Measurements from ENCODE around the gene GRID1.
"Not testable (repeated sequence)": the region's sequence is repeated elsewhere in the genome, so short reads cannot be mapped to it uniquely, and the experiment has no call there.

GRID1 gene

GRCh38 chr10:86092311-86092710, 274.3 kb downstream of the GRID1 start:
- not testable (repeated sequence) for DNase-seq

GRCh38 chr10:86091216-86091615, 275.4 kb downstream of the GRID1 start:
- no peak for DNase-seq

GRCh38 chr10:86090807-86091206, 275.8 kb downstream of the GRID1 start:
- no peak for DNase-seq

GRCh38 chr10:86087716-86088115, 278.9 kb downstream of the GRID1 start:
- DNase-seq = no peak

DNA sequence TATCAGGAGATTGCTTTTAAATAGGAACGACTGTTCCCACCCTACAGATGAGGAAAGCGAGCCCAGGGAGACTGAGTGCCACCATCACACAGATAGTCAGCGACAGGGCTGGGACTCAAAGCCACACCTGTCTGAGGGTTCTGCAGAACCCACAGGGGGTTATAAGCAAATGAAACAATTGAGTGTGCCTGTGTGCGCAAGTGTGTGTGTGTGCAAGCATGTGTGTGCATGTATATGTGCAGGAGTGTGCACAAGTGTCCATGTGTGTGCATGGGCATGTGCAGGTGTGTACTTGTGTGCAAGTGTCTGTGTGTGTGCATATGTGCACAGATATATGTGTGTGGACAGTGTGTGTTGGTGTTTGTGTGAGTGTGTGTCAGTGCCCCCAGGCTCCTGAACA, 280.2 kb downstream of the GRID1 start:
- no peak for DNase-seq

DNA sequence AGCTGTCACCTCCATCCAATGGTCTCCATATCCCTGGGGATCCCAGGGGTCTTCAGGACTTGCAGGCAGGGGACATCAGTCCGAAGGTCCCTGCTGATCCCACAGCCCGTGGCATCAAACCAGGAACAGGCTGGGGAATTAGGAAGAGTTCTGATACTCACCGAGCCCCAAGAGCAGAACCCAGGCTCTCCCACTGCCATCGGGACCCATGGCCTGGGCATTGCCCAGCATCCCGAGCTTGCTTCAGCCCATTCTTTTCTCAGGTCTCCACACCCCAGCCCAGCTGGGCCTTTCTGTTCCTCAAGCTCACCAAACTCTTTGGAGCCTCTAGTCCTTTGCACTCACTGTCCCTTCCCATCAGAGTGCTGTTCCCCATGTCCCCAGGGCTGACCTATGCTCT, 280.9 kb downstream of the GRID1 start:
- DNase-seq = no peak

DNA sequence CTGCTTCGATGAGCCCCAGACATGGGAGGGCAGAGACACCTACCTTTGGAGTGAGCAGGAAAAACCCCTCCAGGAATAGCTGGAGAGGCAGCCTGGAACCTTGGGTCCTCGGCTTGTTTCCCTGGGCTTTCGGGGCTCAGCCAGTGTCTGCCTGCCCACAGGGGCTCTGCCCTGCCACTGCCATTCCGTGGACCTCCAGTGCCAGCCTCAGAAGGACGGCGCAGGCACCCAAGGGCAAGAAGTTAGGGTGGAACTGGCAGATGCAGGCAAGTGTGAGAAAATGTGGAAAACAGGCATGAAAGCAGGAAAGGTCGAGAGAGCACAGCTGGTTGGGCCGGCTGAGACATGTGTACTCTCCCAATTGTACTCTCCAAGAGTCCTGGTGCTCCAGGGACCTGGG, 281.5 kb downstream of the GRID1 start:
- DNase-seq = no peak

DNA sequence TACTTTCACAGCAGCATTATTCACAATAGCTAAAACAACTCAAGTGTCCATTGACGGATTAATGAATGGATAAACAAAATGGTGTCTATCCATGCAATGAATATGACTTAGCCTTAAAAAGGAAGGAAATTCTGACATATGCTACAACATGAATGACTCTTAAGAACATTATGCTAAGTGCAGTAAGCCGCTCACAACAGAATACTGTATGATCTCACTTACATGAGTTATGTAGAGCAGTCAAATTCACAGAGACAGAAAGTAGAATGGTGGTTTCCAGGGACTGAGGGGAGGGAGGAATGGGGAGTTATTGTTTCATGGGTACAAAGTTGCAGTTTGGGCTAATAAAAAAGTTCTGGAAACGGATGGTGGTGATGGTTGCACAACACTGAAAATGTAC, 282.0 kb downstream of the GRID1 start:
- DNase-seq = no peak

GRCh38 chr10:86083664-86084175, 282.9 kb downstream of the GRID1 start:
- no peak for DNase-seq

- no peak for DNase-seq
These were observed 283.4 kb downstream of the GRID1 start for GRCh38 chr10:86083206-86083605.

- DNase-seq = no peak
These were observed 284.0 kb downstream of the GRID1 start for GRCh38 chr10:86082556-86082955.

DNA sequence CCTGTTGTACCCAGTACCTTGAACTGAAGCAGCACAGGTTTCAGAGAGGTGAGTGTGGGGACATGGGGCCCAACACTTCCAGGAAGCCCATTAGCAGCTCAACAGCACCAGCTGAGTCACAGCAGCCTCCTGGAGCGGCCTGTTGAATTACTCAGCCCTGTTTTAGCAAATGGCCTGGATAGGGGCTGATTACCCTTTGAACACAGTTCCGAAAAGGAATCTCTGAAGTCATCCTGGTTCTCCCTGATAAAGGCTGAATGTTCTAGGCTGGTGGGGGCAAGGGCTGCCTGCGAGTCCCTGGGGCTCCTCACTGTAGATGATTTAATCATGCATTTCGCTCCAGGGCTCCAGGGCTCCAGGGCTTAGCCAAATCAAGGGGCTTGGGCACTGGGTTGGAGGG, 287.5 kb downstream of the GRID1 start:
- DNase-seq = no peak

DNA sequence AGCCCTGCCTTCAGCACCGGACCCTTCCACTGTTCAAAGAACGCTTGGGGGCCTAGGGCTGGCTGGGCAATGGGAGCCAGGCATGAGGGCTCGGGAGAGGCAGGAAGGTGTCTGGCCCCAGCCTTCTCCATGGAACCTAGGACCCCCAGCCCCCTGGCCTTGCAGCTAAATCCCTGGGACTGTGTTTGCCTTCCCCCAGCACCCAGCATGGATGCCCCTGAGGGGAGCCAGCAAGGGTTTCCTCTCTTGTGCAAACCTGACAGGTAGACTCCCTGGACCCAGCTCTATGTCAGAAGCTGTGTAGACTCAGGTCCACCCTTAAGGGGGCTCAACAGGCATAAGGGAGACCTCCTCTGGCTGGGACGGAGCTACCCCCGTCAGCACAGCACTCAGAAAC, 288.0 kb downstream of the GRID1 start:
- DNase-seq = no peak

- DNase-seq = no peak
These were observed 288.5 kb downstream of the GRID1 start for GRCh38 chr10:86077871-86078638.

- no peak for DNase-seq
These were observed 289.3 kb downstream of the GRID1 start for GRCh38 chr10:86077271-86077670.

- DNase-seq = not testable (repeated sequence)
These were observed 290.1 kb downstream of the GRID1 start for GRCh38 chr10:86076497-86076896.

GRCh38 chr10:86075512-86075911, 291.1 kb downstream of the GRID1 start:
- no peak for DNase-seq

DNA sequence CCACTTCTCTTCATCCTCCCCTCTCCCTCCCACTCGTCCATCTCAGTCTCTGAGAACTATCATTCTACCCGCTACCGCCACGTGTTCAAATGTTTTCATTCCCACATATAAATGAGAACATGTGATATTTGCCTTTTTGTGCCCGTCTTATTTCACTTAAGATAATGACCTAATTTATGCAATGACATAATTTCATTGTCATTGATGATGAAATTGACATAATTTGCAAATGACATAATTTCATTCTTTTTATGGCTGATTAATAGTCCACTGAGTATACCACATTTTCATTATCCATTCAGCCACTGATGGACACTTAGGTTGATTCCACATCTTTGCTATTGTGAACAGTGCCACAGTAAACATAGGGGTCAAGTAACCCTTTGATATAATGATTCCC, 292.3 kb downstream of the GRID1 start:
- DNase-seq = no peak

- no peak for DNase-seq
These were observed 293.2 kb downstream of the GRID1 start for GRCh38 chr10:86073199-86073977.

DNA sequence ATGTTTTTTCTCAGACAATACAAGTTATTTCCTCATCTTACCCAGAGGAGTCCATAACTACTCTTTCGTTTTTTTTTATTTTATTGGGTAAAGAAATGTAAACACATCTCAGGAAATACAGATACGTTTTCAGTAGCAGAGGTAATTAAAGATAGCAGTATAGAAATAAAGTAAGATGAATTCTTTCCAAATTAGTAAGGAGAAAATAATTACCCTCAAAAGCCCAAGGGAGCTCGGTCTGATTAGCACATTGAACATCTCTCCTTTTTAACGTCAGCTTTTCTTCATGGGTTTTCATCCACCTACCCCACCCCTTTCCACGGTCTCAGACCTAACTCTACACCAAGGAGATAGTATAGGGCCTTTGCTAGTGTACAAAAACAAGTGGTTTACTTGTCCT, 294.2 kb downstream of the GRID1 start:
- DNase-seq = no peak

DNA sequence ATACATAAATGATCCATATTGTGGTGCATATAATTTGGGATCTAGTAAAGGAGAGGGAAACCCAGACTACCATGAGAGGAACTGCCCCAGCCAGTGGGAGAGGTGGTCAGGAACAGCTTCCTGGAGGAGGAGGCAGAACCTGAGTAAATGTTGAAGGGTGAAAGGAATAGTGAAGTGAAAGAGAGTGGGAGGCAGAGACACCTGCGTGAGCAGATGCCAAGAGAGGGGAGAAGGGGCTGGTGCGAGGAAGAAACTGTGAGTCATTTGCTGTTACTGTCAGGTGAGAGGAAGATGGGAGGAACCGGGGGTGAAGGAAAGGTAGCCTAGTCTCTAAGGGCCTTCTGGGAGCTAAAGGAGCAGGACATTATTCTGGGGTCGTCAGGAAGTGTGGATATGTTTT, 294.8 kb downstream of the GRID1 start:
- no peak for DNase-seq

GRCh38 chr10:86071145-86071544, 295.4 kb downstream of the GRID1 start:
- no peak for DNase-seq

DNA sequence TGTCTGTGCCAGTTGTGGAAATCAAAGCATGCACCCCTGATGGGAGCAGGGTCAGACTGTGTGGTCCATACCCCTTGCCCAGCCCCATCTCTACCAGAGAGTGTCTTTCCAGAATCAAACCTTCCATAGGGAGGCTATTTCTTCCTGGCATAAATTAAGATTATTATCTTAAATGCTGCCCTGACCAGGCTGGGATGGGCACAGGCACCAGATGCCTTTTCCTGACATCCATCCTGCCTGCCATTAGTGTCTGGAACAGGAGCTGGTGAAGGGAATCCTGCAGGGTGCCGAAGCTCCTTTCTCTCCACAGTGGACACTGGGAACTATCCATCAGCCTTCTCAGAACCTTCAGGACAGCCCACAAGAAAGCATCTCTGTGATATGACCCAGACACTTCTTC, 296.3 kb downstream of the GRID1 start:
- no peak for DNase-seq
